ENCODE measurements around the gene CCDC146.
"Not testable (repeated sequence)": the region's sequence is repeated elsewhere in the genome, so short reads cannot be mapped to it uniquely, and the experiment has no call there.

DNA sequence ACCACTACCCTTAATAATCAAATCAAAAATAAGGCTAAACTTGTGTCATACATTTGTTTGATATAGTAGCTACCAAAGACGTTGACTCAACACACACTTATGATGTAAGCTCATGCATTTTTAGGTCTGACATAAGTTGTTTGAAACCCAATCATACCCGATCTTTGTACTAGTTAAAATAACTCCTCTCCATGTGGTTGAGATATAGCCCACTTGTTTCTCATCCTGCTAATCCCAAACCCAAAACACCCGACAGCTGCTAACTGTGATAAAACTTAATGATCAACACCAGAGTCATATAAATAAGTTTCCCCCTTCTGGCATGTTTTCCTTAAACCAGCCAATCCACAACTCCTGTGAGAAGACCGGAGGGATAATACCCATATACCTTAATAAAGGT, 48.7 kb downstream of the CCDC146 start:
- not testable (repeated sequence) for TF ChIP-seq ZFX (IDR thresholded peaks at IDR 0.05)
- TF ChIP-seq, protein P1, sequence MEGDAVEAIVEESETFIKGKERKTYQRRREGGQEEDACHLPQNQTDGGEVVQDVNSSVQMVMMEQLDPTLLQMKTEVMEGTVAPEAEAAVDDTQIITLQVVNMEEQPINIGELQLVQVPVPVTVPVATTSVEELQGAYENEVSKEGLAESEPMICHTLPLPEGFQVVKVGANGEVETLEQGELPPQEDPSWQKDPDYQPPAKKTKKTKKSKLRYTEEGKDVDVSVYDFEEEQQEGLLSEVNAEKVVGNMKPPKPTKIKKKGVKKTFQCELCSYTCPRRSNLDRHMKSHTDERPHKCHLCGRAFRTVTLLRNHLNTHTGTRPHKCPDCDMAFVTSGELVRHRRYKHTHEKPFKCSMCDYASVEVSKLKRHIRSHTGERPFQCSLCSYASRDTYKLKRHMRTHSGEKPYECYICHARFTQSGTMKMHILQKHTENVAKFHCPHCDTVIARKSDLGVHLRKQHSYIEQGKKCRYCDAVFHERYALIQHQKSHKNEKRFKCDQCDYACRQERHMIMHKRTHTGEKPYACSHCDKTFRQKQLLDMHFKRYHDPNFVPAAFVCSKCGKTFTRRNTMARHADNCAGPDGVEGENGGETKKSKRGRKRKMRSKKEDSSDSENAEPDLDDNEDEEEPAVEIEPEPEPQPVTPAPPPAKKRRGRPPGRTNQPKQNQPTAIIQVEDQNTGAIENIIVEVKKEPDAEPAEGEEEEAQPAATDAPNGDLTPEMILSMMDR (conservative IDR thresholded peaks at IDR 0.05), result not testable (repeated sequence)

Data from C4-2B (cell line).